ENCODE measurements around the gene DTL.

DNA sequence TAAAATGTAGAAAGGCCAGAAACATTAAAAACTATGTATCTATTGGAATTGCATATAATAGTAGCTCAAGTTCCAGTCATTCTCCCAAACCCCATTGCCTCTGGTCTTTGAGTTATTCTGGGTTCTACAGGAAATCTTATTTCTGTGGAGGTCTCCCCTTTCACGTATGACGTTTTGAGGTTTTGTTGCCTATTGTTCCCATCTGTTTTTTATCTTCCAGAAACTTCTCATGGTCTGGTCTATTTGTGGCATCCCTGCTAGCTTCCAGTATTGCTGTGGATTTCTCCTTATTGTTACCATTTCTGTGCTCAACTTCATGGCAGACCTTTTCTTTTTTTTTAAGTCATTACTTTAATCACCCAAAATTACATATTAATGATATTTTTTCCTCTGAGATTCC is 43.3 kb downstream of the DTL start:
- no peak for TF ChIP-seq POLR2A (IDR thresholded peaks at IDR 0.05; ENCODE audit: low read depth, low read length)
- no peak for TF ChIP-seq TAF1 (IDR thresholded peaks at IDR 0.05; ENCODE audit: low read depth, low read length)
- TF ChIP-seq POLR2AphosphoS5 (IDR thresholded peaks at IDR 0.05; ENCODE audit: low read depth, low read length): no peak

Measured in GM12891 (cell line).